C4-2B (cell line): ENCODE results near the gene TIGD2.

Source experiments
- ZFX ChIP-seq: fragments of 450-650 bp; IDR thresholded peaks from 2 replicates; pipeline ENCODE4 v1.6.1; 2017
- TF ChIP-seq, protein P1 (sequence below): fragments of 450-650 bp; conservative IDR thresholded peaks from 2 replicates; pipeline ENCODE4 v1.5.1; 2017; ENCODE audit warnings: mild to moderate bottlenecking

DNA sequence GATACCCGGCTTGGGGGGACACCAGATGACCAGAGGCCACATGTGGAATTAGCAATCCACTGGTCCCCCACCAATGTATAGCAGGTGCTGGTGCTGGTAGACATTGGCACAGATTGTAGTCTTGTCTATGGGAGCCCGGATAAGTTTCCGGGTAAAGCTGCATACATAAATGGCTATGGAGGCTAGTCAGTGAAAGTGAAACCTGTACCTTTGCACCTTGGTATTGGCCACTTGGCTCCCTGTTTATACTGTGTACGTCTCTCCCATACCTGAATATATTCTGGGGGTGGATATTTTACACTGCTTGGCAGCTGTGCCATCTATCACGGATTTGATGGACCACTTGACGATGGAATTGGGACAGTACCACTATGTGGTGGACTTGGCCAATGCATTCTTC lies 5.6 kb upstream of the TIGD2 start:
- TF ChIP-seq, protein P1, sequence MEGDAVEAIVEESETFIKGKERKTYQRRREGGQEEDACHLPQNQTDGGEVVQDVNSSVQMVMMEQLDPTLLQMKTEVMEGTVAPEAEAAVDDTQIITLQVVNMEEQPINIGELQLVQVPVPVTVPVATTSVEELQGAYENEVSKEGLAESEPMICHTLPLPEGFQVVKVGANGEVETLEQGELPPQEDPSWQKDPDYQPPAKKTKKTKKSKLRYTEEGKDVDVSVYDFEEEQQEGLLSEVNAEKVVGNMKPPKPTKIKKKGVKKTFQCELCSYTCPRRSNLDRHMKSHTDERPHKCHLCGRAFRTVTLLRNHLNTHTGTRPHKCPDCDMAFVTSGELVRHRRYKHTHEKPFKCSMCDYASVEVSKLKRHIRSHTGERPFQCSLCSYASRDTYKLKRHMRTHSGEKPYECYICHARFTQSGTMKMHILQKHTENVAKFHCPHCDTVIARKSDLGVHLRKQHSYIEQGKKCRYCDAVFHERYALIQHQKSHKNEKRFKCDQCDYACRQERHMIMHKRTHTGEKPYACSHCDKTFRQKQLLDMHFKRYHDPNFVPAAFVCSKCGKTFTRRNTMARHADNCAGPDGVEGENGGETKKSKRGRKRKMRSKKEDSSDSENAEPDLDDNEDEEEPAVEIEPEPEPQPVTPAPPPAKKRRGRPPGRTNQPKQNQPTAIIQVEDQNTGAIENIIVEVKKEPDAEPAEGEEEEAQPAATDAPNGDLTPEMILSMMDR: no peak
- no peak for TF ChIP-seq ZFX
